Omental fat pad (tissue), 4 donors: ENCODE measurements around the gene SRCIN1. TPM values are rescaled to one million over a fixed set of nuclear protein-coding genes. Genes with fewer than 3 reads are reported as not detected.

Source experiments
- ATAC-seq: fragments of 150-250 bp; one replicate; pipeline ENCODE4 v1.9.1; 2016; ENCODE audit warnings: mild to moderate bottlenecking, moderate library complexity; ENCODE audit not compliant: low FRiP score
- DNase-seq: peaks from one replicate; pipeline ENCODE4 v3.0.0-alpha.2; 2019; ENCODE audit warnings: low spot score
- total RNA-seq, 4 donors: library from RNA; depleted of rRNA; stranded (reverse); fragments of >200 nt; gene quantifications; one replicate each; pipeline ENCODE4 v1.1.0, GENCODE V29; 2016
- TF ChIP-seq, protein P1 (sequence below), 3 donors: fragments of 450-650 bp; IDR thresholded peaks; one replicate each; pipeline ENCODE4 v1.5.1; 2016 to 2017; ENCODE audit warnings: antibody characterized with exemption in 3 of 3, mild to moderate bottlenecking in 3 of 3, moderate library complexity in 2 of 3

The SRCIN1 gene
- total RNA-seq, 4 donors from 2014 or later = 1.2 to 5.6 (median 2.7) TPM

DNA sequence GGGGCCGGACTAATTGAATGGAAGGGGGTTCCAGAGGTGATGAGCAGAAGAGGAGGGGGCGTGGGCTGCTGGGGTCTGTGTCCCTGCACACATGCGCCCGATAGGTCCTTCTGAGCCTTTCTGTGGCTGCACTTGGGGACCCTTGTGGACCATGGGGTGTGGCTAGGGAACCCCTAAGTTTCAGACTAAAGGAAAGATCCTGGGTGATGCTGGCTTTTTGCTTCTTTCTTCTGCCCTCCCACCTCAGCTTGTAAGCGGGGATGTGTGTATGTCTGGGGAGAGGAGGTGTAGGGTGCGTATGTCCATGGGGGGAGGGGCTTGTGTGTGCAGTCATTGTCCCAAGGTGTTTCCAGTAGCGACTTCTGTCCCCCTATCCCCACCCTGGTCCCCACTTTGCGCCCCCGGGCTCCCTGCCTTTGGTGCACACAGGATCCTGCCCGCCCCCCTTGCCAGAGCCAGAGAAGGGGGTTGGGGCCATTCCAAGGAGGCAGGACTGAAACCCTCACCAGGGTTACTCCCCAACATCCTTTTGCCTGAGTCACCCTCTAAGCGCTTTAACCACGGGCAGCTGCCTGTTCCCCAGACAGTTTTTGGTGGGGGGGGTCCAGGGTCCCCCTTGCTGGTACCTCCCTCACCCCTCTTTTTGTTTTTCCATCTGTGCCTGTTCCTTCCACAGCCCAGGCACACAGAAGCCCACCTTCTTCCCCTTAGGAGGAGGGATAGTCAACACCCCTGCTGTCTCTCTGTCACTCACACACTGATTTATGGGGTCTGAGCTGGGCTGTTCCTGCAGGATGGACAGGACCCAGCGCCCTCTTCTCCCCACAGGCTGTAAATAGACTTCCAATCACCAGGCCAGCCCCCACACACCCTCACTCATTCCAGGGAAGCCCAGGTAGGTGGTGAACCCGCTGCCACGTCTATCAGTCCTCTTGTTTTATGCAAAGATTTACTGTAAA, 94.3 kb downstream of the SRCIN1 start:
- DNase-seq = no peak
- TF ChIP-seq, protein P1, sequence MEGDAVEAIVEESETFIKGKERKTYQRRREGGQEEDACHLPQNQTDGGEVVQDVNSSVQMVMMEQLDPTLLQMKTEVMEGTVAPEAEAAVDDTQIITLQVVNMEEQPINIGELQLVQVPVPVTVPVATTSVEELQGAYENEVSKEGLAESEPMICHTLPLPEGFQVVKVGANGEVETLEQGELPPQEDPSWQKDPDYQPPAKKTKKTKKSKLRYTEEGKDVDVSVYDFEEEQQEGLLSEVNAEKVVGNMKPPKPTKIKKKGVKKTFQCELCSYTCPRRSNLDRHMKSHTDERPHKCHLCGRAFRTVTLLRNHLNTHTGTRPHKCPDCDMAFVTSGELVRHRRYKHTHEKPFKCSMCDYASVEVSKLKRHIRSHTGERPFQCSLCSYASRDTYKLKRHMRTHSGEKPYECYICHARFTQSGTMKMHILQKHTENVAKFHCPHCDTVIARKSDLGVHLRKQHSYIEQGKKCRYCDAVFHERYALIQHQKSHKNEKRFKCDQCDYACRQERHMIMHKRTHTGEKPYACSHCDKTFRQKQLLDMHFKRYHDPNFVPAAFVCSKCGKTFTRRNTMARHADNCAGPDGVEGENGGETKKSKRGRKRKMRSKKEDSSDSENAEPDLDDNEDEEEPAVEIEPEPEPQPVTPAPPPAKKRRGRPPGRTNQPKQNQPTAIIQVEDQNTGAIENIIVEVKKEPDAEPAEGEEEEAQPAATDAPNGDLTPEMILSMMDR (IDR thresholded peaks at IDR 0.05) = no peak
- ATAC-seq = peak; percentile 71

DNA sequence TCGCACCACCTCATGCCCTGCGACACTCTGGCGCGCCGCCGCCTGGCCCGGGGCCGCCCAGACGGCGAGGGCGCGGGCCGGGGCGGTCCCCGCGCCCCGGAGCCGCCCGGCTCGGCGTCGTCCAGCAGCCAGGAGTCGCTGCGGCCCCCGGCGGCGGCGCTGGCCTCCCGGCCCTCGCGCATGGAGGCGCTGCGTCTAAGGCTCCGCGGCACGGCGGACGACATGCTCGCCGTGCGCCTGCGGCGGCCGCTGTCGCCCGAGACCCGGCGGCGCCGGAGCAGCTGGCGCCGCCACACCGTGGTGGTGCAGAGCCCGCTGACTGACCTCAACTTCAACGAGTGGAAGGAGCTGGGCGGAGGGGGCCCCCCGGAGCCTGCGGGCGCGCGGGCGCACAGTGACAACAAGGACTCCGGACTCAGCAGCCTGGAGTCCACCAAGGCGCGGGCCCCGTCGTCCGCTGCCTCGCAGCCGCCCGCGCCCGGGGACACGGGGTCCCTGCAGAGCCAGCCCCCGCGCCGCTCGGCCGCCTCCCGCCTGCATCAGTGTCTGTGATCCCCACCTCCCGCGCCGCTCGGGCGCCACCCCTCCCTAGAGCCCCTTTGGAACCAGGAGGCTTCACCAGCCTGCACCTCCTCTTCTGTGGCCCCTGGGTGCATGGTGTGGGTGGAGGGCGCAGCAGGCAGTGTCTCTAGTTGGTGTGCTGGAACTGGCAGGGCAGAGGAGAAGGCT, 95.2 kb downstream of the SRCIN1 start:
- ATAC-seq (no peak), DNase-seq (no peak)
- TF ChIP-seq, protein P1 (IDR thresholded peaks at IDR 0.05) = no peak

DNA sequence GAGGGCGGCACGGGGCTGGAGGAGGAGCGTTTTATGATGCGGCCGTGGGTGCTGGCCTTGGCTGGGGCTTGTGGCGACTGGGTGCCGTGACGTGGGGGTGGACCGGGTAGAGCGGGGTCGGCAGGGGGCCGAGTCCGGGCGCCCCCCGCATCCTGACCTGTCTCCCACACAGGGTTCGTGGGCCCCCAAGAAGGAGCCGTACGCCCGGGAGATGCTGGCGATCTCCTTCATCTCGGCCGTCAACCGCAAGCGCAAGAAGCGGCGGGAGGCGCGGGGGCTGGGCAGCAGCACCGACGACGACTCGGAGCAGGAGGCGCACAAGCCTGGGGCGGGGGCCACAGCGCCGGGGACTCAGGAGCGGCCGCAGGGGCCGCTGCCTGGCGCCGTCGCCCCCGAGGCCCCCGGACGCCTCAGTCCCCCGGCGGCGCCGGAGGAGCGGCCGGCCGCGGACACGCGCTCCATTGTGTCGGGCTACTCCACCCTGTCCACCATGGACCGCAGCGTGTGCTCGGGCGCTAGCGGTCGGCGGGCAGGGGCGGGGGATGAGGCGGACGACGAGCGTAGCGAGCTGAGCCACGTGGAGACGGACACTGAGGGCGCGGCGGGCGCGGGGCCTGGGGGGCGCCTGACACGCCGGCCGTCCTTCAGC, 95.9 kb downstream of the SRCIN1 start:
- TF ChIP-seq, protein P1 (IDR thresholded peaks at IDR 0.05) = no peak
- no peak for DNase-seq
- ATAC-seq = no peak

DNA sequence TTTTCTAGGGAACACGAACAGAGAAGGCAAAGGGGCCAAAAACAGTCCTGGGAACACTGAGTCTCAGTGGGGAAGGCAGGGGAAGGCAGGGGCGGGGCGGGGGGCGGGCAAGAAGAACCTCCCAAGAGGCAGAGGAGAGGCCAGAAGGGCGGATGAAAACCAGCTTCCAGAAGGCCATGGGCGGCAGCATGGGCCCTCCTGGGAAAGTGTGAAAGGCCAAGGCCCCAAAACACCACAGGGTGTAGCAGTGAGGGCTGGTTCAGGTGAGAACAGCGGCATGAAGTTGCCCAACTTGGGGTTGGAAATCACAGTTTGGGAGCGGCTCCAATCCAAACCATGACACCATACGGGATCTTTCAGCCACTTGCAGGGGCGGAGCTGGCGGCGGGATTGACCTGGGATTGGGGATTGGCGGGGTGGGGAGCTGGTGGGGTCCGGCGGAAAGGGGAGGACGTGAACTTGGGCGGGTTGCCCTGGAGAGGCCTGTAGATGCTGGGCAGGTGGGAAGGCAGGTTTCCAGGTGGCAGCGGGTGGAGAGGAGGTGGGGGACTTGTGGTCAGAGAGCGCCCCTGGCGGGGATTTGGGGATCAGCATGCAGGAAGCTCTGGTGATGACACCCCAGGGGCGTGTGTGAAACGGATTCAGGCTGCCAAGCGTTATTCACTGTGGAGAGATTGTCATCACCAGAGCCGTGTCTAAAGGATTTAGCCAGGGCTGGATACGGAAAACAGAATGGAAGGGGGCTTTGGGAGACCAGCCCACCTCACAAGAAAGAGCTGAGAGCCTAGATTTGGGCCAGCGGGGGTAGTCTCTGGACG, 96.6 kb downstream of the SRCIN1 start:
- no peak for DNase-seq
- no peak for ATAC-seq
- TF ChIP-seq, protein P1 (IDR thresholded peaks at IDR 0.05) = no peak

DNA sequence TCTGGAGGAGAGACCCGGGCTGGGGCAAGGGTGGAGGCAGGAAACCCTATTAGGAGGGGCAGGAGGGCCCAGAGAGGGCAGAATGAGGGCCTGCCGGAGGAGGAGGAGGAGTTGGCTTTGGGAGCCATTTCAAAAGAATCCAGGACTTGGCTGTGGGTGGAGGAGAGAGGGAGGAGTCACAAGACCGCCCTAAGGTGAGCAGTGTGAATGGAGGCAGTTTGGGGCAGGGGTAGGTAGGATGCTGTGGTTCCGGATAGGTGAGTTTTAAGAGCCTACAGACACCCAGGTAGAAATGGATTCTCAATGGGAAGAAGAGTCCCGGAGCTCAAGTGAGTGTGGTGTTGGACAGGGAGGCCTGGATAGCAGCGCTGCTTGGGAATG, 97.2 kb downstream of the SRCIN1 start:
- ATAC-seq (no peak), DNase-seq (no peak)
- TF ChIP-seq, protein P1 (IDR thresholded peaks at IDR 0.05) = no peak

DNA sequence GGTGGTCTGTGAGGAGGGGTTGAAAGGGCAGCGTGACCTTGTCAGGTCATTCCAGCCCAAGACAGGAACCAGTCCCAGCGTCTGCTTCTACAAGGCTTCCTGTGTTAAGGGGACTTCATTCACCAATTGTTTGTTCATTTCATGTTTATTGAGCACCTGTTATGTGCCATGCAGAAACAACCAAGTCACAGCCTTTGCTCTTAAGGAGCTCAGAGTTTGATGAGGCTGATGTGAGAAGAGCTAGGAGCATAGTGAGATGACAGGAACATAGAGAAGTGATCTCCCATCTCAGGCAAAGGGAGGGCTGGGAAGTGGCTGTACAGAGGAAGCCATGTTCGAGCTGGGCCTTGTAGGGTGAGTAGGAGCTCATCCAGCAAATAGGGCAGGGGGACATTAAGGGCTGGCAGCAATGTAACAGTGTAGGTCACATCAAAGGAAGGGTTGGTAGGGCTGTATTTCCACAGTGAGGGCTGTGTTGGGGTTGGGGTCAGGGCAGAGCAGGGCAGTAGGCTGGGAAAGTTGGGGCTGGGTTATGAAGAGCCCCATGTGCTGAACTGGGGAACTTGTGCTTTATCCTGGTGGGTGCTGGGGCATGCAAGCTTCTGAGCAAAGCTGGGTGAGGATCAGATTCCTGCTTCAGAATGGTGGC, 97.7 kb downstream of the SRCIN1 start:
- ATAC-seq (no peak), DNase-seq (no peak)
- TF ChIP-seq, protein P1 (IDR thresholded peaks at IDR 0.05) = no peak
